Measurements from ENCODE around the gene CSMD2.

The CSMD2 gene

GRCh38 chr1:33727310-33727709 lies 437.7 kb downstream of the CSMD2 start:
- Histone ChIP-seq H3K9me3 (ENCODE audit: control insufficient read depth, insufficient read depth, low read length) (no peaks in the 10 kb centered on the region), H3K9ac (ENCODE audit: low read depth, low read length) (no peak overlapping the region), H3K4me1 (ENCODE audit: control insufficient read depth, insufficient read depth, low read length) (no peaks in the 10 kb centered on the region), H3K36me3 (ENCODE audit: control insufficient read depth, insufficient read depth, low read length) (peaks cover 19% of the 10 kb centered on the region), H3K27ac (ENCODE audit: low read depth, low read length) (no peak overlapping the region), H3K27me3 (ENCODE audit: control insufficient read depth, insufficient read depth, low read length) (no peaks in the 10 kb centered on the region), H3K4me3 (ENCODE audit: low read depth, low read length) (no peak overlapping the region)

- Histone ChIP-seq H3K9me3 (ENCODE audit: control insufficient read depth, insufficient read depth, low read length) (no peaks in the 10 kb centered on the region), H3K4me3 (ENCODE audit: low read depth, low read length) (no peak overlapping the region), H3K9ac (ENCODE audit: low read depth, low read length) (no peak overlapping the region), H3K27ac (ENCODE audit: low read depth, low read length) (no peak overlapping the region), H3K36me3 (ENCODE audit: control insufficient read depth, insufficient read depth, low read length) (peaks cover 19% of the 10 kb centered on the region), H3K4me1 (ENCODE audit: control insufficient read depth, insufficient read depth, low read length) (no peaks in the 10 kb centered on the region), H3K27me3 (ENCODE audit: control insufficient read depth, insufficient read depth, low read length) (no peaks in the 10 kb centered on the region)
Measured at GRCh38 chr1:33726274-33726804, 438.7 kb downstream of the CSMD2 start.

GRCh38 chr1:33725556-33726160 lies 439.4 kb downstream of the CSMD2 start:
- no peak overlapping the region for H3K4me3 ChIP-seq (ENCODE audit: low read depth, low read length)
- no peak overlapping the region for H3K9ac ChIP-seq (ENCODE audit: low read depth, low read length)
- no peaks in the 10 kb centered on the region for H3K27me3 ChIP-seq (ENCODE audit: control insufficient read depth, insufficient read depth, low read length)
- peaks cover 19% of the 10 kb centered on the region for H3K36me3 ChIP-seq (ENCODE audit: control insufficient read depth, insufficient read depth, low read length)
- no peaks in the 10 kb centered on the region for H3K9me3 ChIP-seq (ENCODE audit: control insufficient read depth, insufficient read depth, low read length)
- H3K27ac ChIP-seq (ENCODE audit: low read depth, low read length): no peak overlapping the region
- H3K4me1 ChIP-seq (ENCODE audit: control insufficient read depth, insufficient read depth, low read length): no peaks in the 10 kb centered on the region

- H3K4me3 ChIP-seq (ENCODE audit: low read depth, low read length): no peak overlapping the region
- H3K9ac ChIP-seq (ENCODE audit: low read depth, low read length): no peak overlapping the region
- no peaks in the 10 kb centered on the region for H3K9me3 ChIP-seq (ENCODE audit: control insufficient read depth, insufficient read depth, low read length)
- no peak overlapping the region for H3K27ac ChIP-seq (ENCODE audit: low read depth, low read length)
- peaks cover 19% of the 10 kb centered on the region for H3K36me3 ChIP-seq (ENCODE audit: control insufficient read depth, insufficient read depth, low read length)
- no peaks in the 10 kb centered on the region for H3K4me1 ChIP-seq (ENCODE audit: control insufficient read depth, insufficient read depth, low read length)
- H3K27me3 ChIP-seq (ENCODE audit: control insufficient read depth, insufficient read depth, low read length): no peaks in the 10 kb centered on the region
Measured at GRCh38 chr1:33725037-33725436, 440.0 kb downstream of the CSMD2 start.

GRCh38 chr1:33724348-33724747 lies 440.7 kb downstream of the CSMD2 start:
- H3K4me3 ChIP-seq (ENCODE audit: low read depth, low read length): no peak overlapping the region
- peaks cover 19% of the 10 kb centered on the region for H3K36me3 ChIP-seq (ENCODE audit: control insufficient read depth, insufficient read depth, low read length)
- no peaks in the 10 kb centered on the region for H3K4me1 ChIP-seq (ENCODE audit: control insufficient read depth, insufficient read depth, low read length)
- no peaks in the 10 kb centered on the region for H3K9me3 ChIP-seq (ENCODE audit: control insufficient read depth, insufficient read depth, low read length)
- H3K27me3 ChIP-seq (ENCODE audit: control insufficient read depth, insufficient read depth, low read length): no peaks in the 10 kb centered on the region
- no peak overlapping the region for H3K9ac ChIP-seq (ENCODE audit: low read depth, low read length)
- H3K27ac ChIP-seq (ENCODE audit: low read depth, low read length): no peak overlapping the region

GRCh38 chr1:33723251-33723650 lies 441.8 kb downstream of the CSMD2 start:
- Histone ChIP-seq H3K27ac (ENCODE audit: low read depth, low read length) (no peak overlapping the region), H3K36me3 (ENCODE audit: control insufficient read depth, insufficient read depth, low read length) (peaks cover 19% of the 10 kb centered on the region), H3K9me3 (ENCODE audit: control insufficient read depth, insufficient read depth, low read length) (no peaks in the 10 kb centered on the region), H3K9ac (ENCODE audit: low read depth, low read length) (no peak overlapping the region), H3K27me3 (ENCODE audit: control insufficient read depth, insufficient read depth, low read length) (no peaks in the 10 kb centered on the region), H3K4me1 (ENCODE audit: control insufficient read depth, insufficient read depth, low read length) (no peaks in the 10 kb centered on the region), H3K4me3 (ENCODE audit: low read depth, low read length) (no peak overlapping the region)

- peaks cover 20% of the 10 kb centered on the region for H3K36me3 ChIP-seq (ENCODE audit: control insufficient read depth, insufficient read depth, low read length)
- no peaks in the 10 kb centered on the region for H3K27me3 ChIP-seq (ENCODE audit: control insufficient read depth, insufficient read depth, low read length)
- no peaks in the 10 kb centered on the region for H3K9me3 ChIP-seq (ENCODE audit: control insufficient read depth, insufficient read depth, low read length)
- H3K27ac ChIP-seq (ENCODE audit: low read depth, low read length): no peak overlapping the region
- H3K4me1 ChIP-seq (ENCODE audit: control insufficient read depth, insufficient read depth, low read length): no peaks in the 10 kb centered on the region
- no peak overlapping the region for H3K4me3 ChIP-seq (ENCODE audit: low read depth, low read length)
- no peak overlapping the region for H3K9ac ChIP-seq (ENCODE audit: low read depth, low read length)
Measured at GRCh38 chr1:33721301-33721815, 443.7 kb downstream of the CSMD2 start.

GRCh38 chr1:33719771-33720670 lies 445.0 kb downstream of the CSMD2 start:
- no peaks in the 10 kb centered on the region for H3K9me3 ChIP-seq (ENCODE audit: control insufficient read depth, insufficient read depth, low read length)
- H3K9ac ChIP-seq (ENCODE audit: low read depth, low read length): no peak overlapping the region
- no peak overlapping the region for H3K4me3 ChIP-seq (ENCODE audit: low read depth, low read length)
- no peaks in the 10 kb centered on the region for H3K4me1 ChIP-seq (ENCODE audit: control insufficient read depth, insufficient read depth, low read length)
- no peak overlapping the region for H3K27ac ChIP-seq (ENCODE audit: low read depth, low read length)
- no peaks in the 10 kb centered on the region for H3K27me3 ChIP-seq (ENCODE audit: control insufficient read depth, insufficient read depth, low read length)
- peaks cover 23% of the 10 kb centered on the region for H3K36me3 ChIP-seq (ENCODE audit: control insufficient read depth, insufficient read depth, low read length)

GRCh38 chr1:33719326-33719725 lies 445.7 kb downstream of the CSMD2 start:
- Histone ChIP-seq H3K9ac (ENCODE audit: low read depth, low read length) (no peak overlapping the region), H3K27ac (ENCODE audit: low read depth, low read length) (no peak overlapping the region), H3K27me3 (ENCODE audit: control insufficient read depth, insufficient read depth, low read length) (no peaks in the 10 kb centered on the region), H3K9me3 (ENCODE audit: control insufficient read depth, insufficient read depth, low read length) (no peaks in the 10 kb centered on the region), H3K36me3 (ENCODE audit: control insufficient read depth, insufficient read depth, low read length) (peaks cover 18% of the 10 kb centered on the region), H3K4me1 (ENCODE audit: control insufficient read depth, insufficient read depth, low read length) (no peaks in the 10 kb centered on the region), H3K4me3 (ENCODE audit: low read depth, low read length) (no peak overlapping the region)

GRCh38 chr1:33718186-33718585 lies 446.8 kb downstream of the CSMD2 start:
- H3K4me1 ChIP-seq (ENCODE audit: control insufficient read depth, insufficient read depth, low read length): no peaks in the 10 kb centered on the region
- H3K9me3 ChIP-seq (ENCODE audit: control insufficient read depth, insufficient read depth, low read length): no peaks in the 10 kb centered on the region
- H3K27me3 ChIP-seq (ENCODE audit: control insufficient read depth, insufficient read depth, low read length): no peaks in the 10 kb centered on the region
- no peak overlapping the region for H3K4me3 ChIP-seq (ENCODE audit: low read depth, low read length)
- no peak overlapping the region for H3K27ac ChIP-seq (ENCODE audit: low read depth, low read length)
- H3K9ac ChIP-seq (ENCODE audit: low read depth, low read length): no peak overlapping the region
- peaks cover 14% of the 10 kb centered on the region for H3K36me3 ChIP-seq (ENCODE audit: control insufficient read depth, insufficient read depth, low read length)

All from HUES48 (cell line).